ENCODE data around the gene TRIM2.

TRIM2 gene

DNA sequence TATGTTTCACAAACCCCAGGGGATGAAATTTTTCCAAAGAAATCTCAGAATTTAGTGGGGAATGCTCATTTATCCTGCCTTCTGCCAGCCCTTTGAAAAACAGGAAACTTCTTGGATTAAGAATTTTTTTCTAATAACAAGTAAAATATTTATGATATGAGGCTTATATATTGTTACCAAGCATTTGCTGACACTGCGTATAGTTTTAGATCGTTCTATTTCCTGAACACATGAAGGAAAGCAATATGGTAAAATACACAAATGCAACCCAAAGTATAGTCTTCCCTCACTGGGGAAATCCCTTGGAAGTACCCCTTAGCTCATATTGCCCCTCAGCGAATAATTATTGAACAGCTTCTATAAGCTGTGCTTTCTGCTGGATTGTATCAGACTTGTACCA lies 85.9 kb downstream of the TRIM2 start:
- no peaks in the 10 kb centered on the region for H3K36me3 ChIP-seq (ENCODE audit: control insufficient read depth, insufficient read depth, low read length)
- no peak overlapping the region for H3K4me3 ChIP-seq (replicated peaks; ENCODE audit: low read depth, low read length)
- no peak for DNase-seq (ENCODE audit: extremely low read depth, insufficient read length)
- no peaks in the 10 kb centered on the region for H3K27me3 ChIP-seq (replicated peaks; ENCODE audit: control insufficient read depth, insufficient read depth, low read length)
- TF ChIP-seq, protein P1, sequence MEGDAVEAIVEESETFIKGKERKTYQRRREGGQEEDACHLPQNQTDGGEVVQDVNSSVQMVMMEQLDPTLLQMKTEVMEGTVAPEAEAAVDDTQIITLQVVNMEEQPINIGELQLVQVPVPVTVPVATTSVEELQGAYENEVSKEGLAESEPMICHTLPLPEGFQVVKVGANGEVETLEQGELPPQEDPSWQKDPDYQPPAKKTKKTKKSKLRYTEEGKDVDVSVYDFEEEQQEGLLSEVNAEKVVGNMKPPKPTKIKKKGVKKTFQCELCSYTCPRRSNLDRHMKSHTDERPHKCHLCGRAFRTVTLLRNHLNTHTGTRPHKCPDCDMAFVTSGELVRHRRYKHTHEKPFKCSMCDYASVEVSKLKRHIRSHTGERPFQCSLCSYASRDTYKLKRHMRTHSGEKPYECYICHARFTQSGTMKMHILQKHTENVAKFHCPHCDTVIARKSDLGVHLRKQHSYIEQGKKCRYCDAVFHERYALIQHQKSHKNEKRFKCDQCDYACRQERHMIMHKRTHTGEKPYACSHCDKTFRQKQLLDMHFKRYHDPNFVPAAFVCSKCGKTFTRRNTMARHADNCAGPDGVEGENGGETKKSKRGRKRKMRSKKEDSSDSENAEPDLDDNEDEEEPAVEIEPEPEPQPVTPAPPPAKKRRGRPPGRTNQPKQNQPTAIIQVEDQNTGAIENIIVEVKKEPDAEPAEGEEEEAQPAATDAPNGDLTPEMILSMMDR (IDR thresholded peaks at IDR 0.05; ENCODE audit: insufficient read depth, low read length, poor library complexity, severe bottlenecking) = no peak

DNA sequence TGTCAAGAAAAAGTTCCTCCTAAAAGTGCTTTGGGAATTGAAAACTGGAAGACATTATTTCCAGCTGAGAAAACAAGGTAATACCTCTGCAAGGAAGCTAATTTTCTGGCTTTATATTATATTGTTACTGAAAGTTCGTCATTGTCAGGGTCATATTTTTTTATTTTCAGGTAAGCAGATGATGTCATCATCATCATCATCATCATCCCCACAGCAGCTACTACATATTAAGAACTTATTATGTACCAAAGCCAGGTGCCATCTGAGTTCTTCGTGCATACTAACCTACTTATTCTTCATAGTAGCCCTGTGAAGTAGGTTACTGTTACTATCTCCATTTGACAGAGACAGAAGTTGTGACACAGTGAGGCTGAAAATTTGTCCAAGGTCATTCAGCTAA lies 87.3 kb downstream of the TRIM2 start:
- DNase-seq (ENCODE audit: extremely low read depth, insufficient read length) = no peak
- TF ChIP-seq, protein P1 (IDR thresholded peaks at IDR 0.05; ENCODE audit: insufficient read depth, low read length, poor library complexity, severe bottlenecking) = no peak
- H3K4me3 ChIP-seq (replicated peaks; ENCODE audit: low read depth, low read length) = no peak overlapping the region
- no peaks in the 10 kb centered on the region for H3K27me3 ChIP-seq (replicated peaks; ENCODE audit: control insufficient read depth, insufficient read depth, low read length)
- no peaks in the 10 kb centered on the region for H3K36me3 ChIP-seq (ENCODE audit: control insufficient read depth, insufficient read depth, low read length)

DNA sequence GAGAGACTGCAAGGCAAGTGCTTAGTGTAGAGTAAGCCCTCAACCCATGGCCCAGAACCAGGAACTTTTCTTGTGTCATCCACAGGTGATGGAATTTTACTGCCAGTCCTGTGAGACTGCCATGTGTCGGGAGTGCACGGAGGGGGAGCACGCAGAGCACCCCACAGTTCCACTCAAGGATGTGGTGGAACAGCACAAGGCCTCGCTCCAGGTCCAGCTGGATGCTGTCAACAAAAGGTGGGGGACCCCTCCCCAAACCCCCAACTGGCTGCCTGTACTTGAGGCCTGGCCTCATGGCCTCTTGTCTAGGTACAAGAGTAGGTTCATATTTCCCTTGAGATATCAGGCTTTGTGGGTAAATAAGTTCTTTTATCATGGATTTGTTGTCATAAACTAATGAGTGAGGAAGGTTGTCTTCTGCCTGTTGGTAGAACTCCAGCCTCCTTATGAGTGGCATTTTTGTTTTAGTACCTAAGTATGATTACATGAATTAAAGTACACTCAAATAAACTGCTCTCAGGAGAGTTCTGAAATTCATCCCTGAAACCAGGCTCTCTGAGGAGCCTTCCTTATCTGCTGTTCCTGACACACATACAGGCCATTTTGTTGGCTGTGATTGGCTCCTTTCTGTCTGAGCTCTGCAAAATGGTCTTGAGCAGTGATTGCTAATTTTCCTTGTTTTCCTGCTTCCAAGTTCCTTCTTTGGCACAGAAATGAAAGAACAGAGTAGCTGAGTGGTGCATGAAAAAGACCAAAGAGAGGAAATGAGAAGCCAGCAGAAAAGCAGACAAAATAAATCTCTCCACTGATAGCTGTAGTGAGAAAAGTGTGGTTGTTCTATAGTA lies 88.9 kb downstream of the TRIM2 start:
- Histone ChIP-seq H3K4me3 (replicated peaks; ENCODE audit: low read depth, low read length) (no peak overlapping the region), H3K27me3 (replicated peaks; ENCODE audit: control insufficient read depth, insufficient read depth, low read length) (no peaks in the 10 kb centered on the region), H3K36me3 (ENCODE audit: control insufficient read depth, insufficient read depth, low read length) (no peaks in the 10 kb centered on the region)
- TF ChIP-seq, protein P1 (IDR thresholded peaks at IDR 0.05; ENCODE audit: insufficient read depth, low read length, poor library complexity, severe bottlenecking) = no peak
- DNase-seq (ENCODE audit: extremely low read depth, insufficient read length) = no peak

DNA sequence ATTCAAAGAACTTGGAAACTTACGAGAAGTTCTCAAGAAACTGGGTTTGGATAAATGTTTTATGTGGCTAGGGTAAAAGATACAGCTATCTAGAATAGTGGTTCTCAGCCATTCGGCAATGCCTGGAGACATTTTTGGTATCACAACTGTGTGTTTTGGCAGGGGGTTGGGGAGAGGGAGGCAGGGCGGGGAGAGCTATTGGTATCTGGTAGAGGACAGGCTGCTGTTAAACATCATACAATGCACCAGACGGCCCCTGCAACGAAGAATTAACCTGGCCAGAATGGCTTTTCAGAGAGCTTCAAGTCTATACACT lies 89.5 kb downstream of the TRIM2 start:
- Histone ChIP-seq H3K27me3 (replicated peaks; ENCODE audit: control insufficient read depth, insufficient read depth, low read length) (no peaks in the 10 kb centered on the region), H3K4me3 (replicated peaks; ENCODE audit: low read depth, low read length) (no peak overlapping the region), H3K36me3 (ENCODE audit: control insufficient read depth, insufficient read depth, low read length) (no peaks in the 10 kb centered on the region)
- DNase-seq (ENCODE audit: extremely low read depth, insufficient read length) = no peak
- TF ChIP-seq, protein P1 (IDR thresholded peaks at IDR 0.05; ENCODE audit: insufficient read depth, low read length, poor library complexity, severe bottlenecking) = no peak

DNA sequence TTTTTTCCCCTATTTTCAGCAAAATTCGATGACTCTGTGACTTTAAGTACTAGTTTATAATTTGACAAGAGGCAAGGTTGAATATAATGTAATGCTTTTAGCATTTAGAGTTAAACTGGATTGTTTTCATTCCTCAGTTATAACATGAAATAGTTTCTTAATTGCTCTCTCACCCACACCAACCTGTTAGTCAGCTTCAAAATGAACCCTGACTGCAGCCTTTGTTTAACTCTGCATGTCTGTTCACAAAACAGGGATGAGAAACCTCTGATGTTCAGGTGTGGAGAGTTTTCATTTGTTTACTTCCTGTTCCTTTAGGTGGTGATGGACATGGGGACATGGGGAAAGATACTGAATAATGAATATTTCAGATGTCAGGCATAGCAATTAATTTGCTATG lies 90.4 kb downstream of the TRIM2 start:
- Histone ChIP-seq H3K36me3 (ENCODE audit: control insufficient read depth, insufficient read depth, low read length) (no peaks in the 10 kb centered on the region), H3K27me3 (replicated peaks; ENCODE audit: control insufficient read depth, insufficient read depth, low read length) (no peaks in the 10 kb centered on the region), H3K4me3 (replicated peaks; ENCODE audit: low read depth, low read length) (no peak overlapping the region)
- no peak for DNase-seq (ENCODE audit: extremely low read depth, insufficient read length)
- TF ChIP-seq, protein P1 (IDR thresholded peaks at IDR 0.05; ENCODE audit: insufficient read depth, low read length, poor library complexity, severe bottlenecking) = no peak
